NK-92 (cell line): ENCODE measurements around the gene FANCI.

ENCODE experiments used
- DNase-seq: peaks from one replicate; lab custom pipeline; 2025; ENCODE audit not compliant: unreplicated experiment; lab: John Stamatoyannopoulos, UW

The FANCI gene

DNA sequence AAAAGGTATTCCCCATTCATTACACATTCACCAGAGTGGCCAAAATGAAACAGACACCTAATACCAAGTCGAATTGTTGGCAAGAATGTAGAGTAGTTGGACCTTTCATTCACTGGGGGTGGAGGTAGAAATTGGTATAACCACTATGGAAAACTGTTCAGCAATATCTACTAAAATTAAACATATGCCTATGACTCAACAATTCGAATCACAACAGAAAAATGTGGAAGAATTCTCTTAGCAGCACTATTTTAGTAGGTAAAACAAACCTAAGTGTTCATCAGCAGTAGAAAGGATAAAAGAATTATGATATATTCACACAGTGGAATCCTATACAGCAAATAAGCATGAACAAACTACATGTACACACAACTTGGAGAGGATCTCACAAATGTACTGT, 60.2 kb downstream of the FANCI start:
- DNase-seq: no peak

DNA sequence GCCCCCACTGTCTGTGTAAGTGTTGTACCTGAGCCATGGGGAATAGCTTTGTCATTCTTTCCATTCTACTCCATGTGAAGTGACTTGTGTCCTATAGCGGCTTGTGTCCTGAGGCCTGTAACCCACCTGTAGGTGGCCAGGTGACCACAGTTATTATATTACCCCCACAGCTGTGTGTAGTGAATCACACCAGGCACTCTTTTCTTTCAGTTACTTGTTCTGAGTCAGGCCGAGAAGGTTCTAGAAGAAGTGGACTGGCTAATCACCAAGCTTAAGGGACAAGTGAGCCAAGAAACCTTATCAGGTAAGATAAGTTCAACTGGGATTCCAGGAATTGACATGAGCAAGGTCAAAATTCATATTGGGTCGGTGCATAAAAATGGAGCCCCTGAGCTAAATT, 61.6 kb downstream of the FANCI start:
- DNase-seq: no peak

DNA sequence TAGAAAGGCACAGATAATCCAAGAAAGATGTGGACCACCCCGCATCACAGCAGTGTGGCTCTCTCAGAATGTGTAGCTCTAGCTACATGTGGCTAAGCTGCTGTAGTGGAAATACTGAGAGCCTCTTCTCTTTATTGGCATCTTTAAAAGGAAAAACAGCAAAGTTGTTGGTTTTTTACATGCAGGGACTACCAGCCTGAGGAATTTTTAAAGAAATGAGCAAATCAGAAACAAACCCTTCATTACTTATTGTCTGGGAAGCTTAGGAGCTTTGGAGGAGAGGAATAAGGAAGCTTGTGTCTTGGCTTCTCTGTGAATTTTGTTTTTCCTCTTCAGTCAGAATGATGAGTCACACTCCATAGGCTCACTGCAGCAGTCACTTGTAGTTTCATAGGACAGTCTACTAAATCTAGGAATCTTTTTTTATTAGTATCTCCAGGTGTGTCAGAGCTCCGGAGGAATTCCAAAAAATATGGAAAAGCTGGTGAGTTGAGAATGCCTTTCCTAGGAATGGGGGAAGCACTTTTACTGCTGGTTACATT, 63.3 kb downstream of the FANCI start:
- DNase-seq: no peak

DNA sequence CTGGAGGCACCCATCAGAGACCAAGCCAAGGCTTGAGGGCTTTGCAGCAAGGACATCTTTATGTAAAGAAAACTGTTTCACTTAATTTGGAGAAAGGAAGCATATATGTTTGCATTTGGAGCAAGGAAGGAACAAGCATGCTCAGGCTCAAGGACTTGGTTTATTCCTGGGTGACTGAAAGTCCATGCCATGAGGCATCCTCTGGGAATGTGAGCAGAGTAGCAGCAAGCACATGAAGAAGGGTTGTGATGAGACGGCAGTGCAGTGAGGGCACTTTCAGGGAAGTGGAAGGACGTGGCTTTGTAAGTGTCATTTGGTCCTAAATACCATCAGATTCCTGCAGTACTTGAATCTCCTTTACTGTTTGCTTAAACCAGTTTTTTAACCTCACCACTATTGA, 64.0 kb downstream of the FANCI start:
- no peak for DNase-seq

DNA sequence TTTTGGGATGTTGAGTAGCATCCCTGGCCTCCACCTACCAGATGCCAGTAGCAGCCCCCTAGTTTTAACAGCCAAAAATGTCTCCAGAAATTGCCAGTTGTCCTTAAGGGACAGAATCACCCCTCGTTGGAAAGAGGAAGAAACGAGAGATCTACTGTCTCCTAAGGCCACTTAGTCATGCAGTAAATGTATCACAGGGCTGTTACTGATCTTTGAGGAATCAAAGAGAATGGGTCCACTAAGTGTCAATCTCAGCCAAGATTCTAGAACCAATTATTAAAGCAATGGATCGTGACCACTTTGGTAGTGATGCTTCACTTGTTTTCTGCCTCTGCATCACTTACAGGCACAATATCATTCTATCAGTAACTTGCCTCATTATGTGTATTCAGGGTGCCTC, 64.5 kb downstream of the FANCI start:
- no peak for DNase-seq

DNA sequence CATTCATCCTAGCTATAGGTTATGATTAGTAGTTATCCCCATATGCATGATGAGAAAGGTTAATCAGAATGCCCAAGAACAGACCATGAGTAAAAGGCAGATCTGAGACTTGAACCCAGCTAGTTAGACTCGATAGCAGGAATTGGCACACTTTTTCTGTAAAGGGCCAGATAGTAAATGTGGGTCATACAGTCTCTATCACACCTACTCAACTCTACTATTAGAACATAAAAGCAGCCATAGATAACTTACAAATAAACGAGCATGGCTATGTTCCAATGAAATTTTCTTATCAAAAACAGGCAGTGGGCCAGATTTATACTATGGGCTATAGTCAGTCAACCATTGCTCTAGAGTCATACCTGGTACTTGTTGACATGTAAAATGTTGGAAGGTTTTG, 66.2 kb downstream of the FANCI start:
- DNase-seq: no peak

DNA sequence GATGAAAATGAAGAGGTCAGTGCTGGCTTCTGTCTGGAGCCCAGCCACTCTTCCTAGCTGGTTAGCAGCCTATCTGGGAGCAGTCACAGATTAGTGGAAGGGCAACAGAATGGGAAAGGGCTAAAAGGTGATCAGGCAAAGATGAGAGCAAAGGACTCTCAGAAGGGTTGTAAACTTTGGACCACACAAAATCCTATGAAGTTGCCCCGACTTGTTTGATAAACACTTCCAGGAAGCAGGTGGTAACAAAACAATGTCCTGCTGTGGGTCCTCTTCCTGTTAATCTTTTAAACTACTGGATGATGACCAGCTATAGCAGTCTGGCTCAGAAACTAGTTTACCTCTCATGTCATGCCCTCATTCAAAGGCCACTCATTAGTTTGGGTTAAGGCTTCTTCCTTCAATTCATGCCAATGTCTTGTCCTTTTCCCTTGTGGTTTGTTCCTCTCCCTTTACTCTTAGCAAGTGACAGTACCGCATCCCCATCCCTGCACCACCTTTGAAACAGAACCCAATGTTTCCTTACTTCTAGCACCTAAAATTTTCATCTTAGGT, 71.7 kb downstream of the FANCI start:
- no peak for DNase-seq

DNA sequence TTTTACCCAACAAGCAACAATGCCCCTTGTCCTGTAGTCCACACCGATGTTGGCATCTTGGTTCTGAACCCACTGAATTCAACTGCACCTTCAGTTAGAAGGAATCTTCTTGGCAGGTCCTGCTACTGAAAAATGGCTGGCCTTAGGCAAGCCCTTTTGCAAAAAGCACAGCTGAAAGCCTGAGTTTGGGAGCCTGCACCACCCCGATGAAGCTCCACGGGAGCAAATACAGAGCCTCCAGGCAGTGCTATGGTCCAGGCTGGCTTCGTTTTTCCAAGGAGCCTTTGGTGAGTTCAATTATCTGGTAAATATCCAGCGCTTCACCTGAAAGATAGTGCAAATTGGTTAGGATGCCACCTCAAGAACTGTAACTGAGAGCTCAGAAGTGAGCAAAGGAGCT, 72.7 kb downstream of the FANCI start:
- no peak for DNase-seq

DNA sequence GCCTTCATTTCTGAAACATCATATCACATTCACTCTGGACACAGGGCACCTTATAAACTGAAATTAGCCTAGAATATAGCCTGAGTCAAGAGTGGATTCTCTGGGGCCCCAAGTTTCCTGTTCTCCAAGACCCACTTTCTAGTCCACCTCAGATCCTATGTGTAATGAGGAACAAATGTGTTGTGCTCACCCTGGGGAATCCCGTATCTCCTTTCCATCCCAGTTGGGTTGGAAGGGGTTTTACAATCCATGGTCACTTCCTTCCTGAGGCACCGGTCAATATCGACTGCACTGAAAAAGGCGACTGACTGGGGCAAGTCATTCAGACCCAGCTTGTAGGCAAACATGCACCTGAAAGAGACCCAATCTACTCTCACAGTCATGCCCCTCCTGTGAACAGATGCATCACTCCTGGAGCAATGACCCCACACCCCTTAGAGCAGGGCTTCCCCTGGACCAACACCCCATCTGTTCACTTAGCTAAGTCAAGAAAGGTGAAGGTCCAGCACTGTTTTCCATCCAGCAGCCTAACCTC, 73.5 kb downstream of the FANCI start:
- DNase-seq: no peak

DNA sequence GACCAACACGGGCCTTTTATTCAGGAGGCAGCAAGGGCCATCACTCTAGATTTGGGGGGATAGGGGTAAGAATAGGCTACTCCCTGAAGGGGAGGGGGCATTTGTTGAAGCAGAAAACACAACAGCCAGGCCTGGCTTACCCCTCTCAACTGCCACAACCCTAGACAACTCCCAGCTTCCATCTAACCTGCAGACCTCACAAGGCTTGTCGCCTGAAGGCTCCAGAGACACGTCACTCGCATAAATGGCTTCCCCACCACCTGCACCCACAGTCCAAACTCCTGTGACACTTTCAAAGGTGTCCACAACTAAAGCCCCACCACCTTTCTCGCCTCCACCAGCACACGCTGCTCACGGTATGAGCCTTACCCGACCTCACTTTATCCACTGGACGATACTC, 75.9 kb downstream of the FANCI start:
- DNase-seq: no peak

DNA sequence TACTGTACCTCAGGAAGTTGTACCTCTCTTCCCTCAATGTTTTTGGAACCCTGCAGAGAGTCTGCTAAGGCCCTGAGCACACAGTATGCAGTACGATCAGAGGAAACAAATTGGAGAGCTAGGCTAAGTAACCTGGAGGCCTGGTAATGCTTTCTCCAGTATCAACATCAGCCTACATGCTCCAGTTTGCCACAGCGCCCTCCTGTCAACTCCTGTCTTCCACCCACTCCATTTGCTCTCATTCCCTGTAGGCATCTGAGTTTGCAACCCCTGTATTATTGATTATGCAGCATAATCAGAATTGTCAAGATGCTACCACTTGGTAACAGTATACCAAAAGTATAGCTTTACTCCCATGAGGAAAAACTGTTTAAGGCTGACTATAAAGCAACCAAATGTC, 76.4 kb downstream of the FANCI start:
- DNase-seq: no peak

DNA sequence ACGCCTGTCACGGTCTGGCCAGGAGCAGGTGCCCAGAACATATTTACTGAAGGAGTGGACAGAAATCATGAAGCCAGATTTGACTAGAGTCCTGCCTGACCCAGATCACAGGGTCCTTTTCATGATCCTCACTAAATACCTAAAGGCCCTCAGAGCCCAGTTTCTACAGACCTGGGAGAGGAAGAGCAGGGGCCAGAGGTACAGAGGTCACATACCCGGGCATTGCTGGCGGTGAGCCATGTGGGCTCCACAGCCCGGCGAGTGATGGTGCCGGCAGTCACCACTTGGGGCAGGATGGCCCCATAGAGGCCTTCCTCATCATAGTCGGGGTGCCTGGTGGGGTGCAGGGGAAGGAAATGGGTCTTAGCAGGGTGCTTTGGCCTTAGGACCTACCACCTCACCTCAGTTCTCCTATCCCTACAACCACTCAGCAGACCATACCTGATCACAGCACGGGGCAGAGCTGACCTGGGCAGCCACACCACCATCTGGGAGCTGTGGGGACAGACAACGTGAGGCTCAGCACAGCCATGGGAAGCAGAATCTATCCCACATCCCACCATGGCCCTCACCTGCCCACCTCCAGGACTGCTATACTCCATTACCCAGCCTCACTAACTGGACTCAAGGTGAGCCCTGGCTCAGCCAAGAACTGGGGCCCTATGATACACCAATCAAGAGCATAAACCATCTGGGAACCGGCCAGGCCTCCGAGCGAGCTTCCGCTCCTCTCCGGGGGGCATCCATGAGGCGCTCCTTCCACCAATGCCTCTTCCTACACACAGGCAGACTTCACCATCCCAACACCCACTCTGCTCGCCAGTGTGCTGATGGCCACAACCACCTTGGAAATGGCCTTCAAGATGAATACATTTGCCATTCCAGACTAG, 78.0 kb downstream of the FANCI start:
- DNase-seq: no peak

DNA sequence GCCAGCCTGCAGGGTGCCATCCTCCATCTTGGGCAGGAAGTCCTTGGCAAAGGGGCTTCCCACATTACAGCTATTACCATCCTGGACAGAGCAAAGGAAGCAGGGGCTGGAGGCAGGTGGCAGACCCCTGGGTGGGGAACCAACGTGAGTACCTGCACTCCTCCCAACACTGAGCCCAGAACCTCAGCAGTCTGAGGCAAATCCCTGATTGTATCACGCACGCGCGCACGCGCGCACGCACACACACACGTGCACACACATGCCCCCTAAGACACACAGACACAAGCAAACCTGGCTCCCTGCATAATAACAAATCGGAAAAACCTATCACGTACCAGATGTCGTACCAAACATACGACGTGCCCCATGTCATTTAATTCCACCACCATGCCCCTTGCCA, 79.0 kb downstream of the FANCI start:
- no peak for DNase-seq

DNA sequence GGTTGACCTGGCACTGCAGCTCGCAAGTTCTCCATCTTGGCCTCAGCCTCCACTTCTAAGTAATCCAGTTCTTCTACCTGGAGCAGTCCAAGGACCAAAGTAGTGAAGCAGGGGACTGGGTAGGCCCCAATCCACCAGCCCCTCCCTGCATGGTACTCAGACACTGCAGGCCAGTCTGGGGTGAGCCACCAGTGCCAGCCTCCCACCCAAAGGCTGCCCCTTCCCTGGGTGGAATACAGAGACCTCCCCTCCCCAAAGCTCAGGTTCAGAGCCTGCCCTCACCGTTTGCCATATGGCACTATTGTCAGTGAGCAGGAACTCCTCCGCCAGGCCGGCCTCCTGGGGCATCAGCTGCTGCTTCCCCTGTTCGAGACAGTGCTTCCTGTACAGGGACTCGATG, 80.0 kb downstream of the FANCI start:
- no peak for DNase-seq

DNA sequence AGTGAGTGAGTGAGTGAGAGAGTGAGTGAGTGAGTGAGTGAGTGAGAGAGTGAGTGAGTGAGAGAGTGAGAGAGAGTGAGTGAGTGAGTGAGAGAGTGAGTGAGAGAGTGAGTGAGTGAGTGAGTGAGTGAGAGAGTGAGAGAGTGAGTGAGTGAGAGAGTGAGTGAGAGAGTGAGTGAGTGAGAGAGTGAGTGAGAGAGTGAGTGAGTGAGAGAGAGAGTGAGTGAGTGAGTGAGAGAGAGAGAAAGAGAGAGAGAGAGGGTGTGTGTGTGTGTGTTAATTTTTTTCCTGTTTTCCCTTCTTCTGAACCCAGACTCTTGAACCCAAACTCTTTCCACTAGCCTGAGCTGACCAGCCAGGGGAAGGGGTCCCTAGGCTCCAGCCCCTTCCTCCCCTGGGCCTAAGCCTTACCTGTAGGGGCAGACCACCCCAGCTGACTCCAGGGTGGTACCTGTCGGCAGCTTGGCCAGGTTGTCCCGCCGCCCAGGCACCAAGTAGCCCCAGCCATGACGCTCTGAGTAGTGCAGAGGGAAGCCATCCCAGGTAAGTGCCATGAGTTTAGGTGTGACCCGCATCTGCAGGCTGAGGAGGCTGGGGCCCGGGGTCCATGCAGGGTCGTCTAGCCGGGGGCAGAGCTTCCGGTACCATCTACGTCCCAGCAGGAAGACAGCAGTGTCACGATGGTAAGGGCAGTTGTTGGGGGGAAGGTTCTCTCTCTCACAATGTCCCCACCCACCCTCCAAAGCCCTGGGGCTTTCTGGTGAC, 81.4 kb downstream of the FANCI start:
- DNase-seq: no peak

DNA sequence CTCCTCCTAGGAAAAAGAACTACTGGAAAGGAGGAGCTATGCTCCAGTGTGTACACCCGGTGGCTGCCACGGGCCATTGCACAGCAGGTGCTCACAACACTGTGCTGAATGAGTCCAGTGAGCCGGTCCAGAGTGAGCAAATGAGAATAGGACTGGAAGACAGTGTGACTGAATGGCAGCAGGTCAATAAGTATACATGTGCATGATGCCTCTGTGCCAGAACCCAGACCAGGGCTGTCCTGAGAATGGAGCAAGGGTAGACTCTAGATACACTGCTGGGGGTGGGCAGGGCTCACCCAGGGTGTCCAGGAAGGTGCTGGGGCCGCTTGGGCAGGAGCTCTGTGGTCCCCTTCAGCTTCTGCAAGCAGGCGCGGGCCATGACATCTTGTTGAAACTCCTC, 82.5 kb downstream of the FANCI start:
- no peak for DNase-seq

DNA sequence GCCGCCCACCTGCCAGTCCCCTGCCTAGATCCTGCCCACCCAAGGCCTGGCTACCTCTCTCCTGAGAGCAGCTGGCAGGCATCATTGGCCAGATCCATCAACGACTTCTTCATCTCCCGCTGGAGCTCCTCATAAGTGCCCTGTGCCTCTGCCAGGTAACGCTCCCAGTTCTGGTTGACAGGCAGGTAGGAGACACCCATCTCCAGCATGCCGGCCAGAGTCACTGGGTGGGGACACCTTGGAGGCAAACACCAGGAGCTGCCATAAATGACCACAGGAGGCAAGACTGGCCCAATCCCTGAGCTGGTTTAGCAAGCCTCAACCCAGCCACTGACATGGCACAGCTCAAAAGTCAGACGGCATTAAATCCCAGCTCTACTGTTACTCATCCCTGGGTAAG, 83.3 kb downstream of the FANCI start:
- DNase-seq: no peak

DNA sequence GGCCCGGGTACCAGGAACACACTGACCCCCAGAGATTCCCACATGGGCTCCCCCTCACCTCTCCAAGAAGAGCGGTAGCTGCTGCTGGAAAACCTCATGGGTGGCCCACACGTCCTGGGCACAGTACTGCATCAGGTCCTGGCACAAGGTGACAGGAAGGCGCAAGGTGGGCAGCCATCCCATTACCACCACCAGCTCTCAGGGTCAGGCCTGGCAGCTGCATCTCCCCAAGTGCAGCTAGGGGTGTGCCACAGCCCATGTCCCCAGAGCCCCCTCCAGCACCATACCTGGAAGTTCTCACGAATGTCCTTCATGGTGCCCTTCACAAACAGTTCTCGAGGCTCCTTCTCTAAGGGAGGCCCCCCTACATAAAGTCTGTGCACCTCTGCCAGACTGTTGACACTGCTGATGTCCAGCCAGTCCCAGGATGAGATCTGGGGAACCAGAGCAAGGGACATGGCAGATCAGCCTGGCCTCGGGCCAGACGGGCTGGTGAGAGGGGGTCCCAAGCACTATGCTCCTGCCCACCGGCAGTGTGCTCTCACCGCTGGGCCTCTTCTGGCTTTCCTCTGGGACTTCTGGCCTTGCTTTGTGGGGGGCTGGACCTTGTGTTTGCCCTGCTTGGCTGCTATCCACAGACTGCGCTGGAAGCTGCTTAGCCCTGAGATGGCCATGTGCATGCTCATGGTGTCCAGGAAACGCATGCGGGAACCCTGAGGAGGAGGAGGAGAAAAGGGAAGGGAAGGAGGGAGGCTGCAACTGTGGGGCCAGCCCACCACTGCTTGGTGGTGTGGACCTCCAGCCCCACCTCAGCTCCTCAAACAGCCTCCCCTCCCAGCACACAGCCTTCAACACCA, 84.8 kb downstream of the FANCI start:
- DNase-seq: no peak

DNA sequence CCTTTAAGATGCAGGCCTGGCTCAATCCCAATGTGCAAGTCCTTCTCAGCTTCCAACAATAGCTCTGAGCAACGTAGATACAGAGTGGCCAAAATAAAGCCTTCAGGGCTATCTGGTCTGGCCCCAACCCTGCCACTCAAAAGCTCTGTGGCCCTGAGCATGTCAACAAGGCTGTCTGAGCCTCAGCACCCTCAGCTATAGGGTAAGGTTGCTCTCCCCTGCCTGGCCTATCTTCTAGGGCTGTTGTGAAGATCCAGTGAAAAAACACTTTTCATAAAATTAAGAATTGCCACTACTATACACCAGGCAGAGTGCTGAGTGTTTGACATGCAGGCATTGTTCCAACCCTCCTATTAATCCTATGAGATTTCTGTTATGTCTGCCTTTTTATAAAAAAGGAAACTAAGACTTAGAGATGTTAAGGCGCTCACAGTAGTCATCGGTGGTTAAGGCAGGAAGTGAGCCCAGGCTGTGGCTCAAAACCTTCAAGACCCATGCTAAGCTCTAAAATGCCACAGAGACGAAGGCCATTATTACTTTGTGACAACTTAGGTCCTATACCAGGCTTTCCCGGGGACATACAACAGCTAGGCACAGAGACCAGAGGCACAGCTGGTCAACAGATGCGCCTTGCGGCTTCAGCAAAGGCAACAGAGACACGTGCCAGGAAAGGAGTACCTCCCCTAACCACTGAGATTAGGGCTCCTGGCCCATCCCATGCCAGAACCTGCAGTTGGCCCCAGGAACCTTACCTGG, 85.7 kb downstream of the FANCI start:
- no peak for DNase-seq

DNA sequence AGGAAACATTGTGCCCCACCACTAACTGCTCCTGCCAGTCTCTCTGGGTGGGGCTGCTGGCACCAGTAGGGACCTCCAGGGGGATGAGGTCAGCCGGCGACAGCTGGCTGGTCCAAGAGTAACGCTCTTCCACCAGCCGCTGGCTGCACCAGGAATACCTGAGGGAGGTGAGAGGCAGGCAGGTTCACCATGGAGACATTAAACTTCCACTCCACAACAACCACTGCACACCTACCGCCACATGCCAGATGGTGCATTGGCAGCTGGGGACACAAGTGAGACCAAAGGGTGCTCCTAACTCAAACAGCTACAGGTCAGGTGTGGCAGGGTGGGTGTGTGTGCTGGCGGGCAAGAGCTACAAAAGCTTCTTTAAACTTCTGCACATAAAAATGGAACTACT, 86.3 kb downstream of the FANCI start:
- no peak for DNase-seq
